Ascending aorta (tissue), 2 donors: ENCODE data around the gene SLBP. TPM values are rescaled to one million over a fixed set of nuclear protein-coding genes. Genes with fewer than 3 reads are reported as not detected.
"Not testable (repeated sequence)": the region's sequence is repeated elsewhere in the genome, so short reads cannot be mapped to it uniquely, and the experiment has no call there.

Experiments
- DNase-seq, 2 donors: peaks; one replicate each; pipeline ENCODE4 v3.0.0-alpha.2; 2019; ENCODE audit warnings: low spot score in 2 of 2
- H3K27ac ChIP-seq, 2 donors: fragments of 200-600 bp; sonication (generic); one replicate each; pipeline ENCODE4 v1.5.1; 2016 to 2017; ENCODE audit warnings: mild to moderate bottlenecking in 1 of 2
- H3K27me3 ChIP-seq: fragments of 200-600 bp; sonication (generic); one replicate; pipeline ENCODE4 v1.5.1; 2017
- H3K36me3 ChIP-seq, 2 donors: fragments of 200-600 bp; sonication (generic); one replicate each; pipeline ENCODE4 v1.5.1; 2016
- H3K4me1 ChIP-seq, 2 donors: fragments of 200-600 bp; sonication (generic); one replicate each; pipeline ENCODE4 v1.5.1; 2016 to 2017; ENCODE audit warnings: mild to moderate bottlenecking in 1 of 2
- H3K4me3 ChIP-seq, 2 donors: fragments of 200-600 bp; sonication (generic); one replicate each; pipeline ENCODE4 v1.5.1; 2016 to 2017; ENCODE audit warnings: mild to moderate bottlenecking in 1 of 2
- H3K9me3 ChIP-seq, 2 donors: fragments of 200-600 bp; sonication (generic); one replicate each; pipeline ENCODE4 v1.5.1; 2016
- CTCF ChIP-seq, 3 experiments: fragments of 200-600 bp in 2 of 3; fragments of 450-650 bp in 1 of 3; sonication (generic) in 2 of 3; IDR thresholded peaks; one replicate each; pipeline ENCODE4 v1.5.1; 2016 to 2019; ENCODE audit warnings: antibody characterized with exemption in 3 of 3, mild to moderate bottlenecking in 1 of 3, moderate library complexity in 1 of 3
- intact Hi-C: fragments of 100-400 bp; cut with DNase I; formaldehyde crosslinking; loops from one replicate; pipeline ENCODE4 v1.15.1; 2023
- total RNA-seq: library from RNA; depleted of rRNA; stranded (reverse); fragments of >200 nt; gene quantifications from one replicate; pipeline ENCODE4 v1.1.0, GENCODE V29; 2016

SLBP gene
- total RNA-seq, 1 donor from 2014 or later: 218 TPM

GRCh38 chr4:1674682-1675081, 37.4 kb downstream of the SLBP start:
- no peak overlapping the region for H3K27ac ChIP-seq
- intact Hi-C loops: no loop called here
- no peak for TF ChIP-seq CTCF (IDR thresholded peaks at IDR 0.05)
- DNase-seq: no peak
- H3K27me3 ChIP-seq: no peaks in the 10 kb centered on the region
- no peaks in the 10 kb centered on the region for H3K9me3 ChIP-seq
- H3K4me1 ChIP-seq: no peaks in the 10 kb centered on the region
- H3K36me3 ChIP-seq: no peaks in the 10 kb centered on the region
- no peak overlapping the region for H3K4me3 ChIP-seq

GRCh38 chr4:1673671-1674070, 38.4 kb downstream of the SLBP start:
- intact Hi-C loops: no loop called here

GRCh38 chr4:1671011-1671410, 41.1 kb downstream of the SLBP start:
- H3K36me3 ChIP-seq, intact Hi-C loops, H3K27me3 ChIP-seq, H3K4me1 ChIP-seq, H3K4me3 ChIP-seq, H3K9me3 ChIP-seq, DNase-seq, H3K27ac ChIP-seq: not testable (repeated sequence)

More at GRCh38 chr4:1673671-1674070, 38.4 kb downstream of the SLBP start:
- Histone ChIP-seq H3K27me3 (no peaks in the 10 kb centered on the region), H3K27ac (no peak overlapping the region), H3K36me3 (no peaks in the 10 kb centered on the region), H3K4me1 (no peaks in the 10 kb centered on the region), H3K9me3 (no peaks in the 10 kb centered on the region), H3K4me3 (no peak overlapping the region)
- DNase-seq: no peak
- no peak for TF ChIP-seq CTCF (IDR thresholded peaks at IDR 0.05)

- H3K36me3 ChIP-seq: no peaks in the 10 kb centered on the region
- no peaks in the 10 kb centered on the region for H3K4me1 ChIP-seq
- no peak for DNase-seq
- H3K27me3 ChIP-seq: no peaks in the 10 kb centered on the region
- no peak for TF ChIP-seq CTCF (IDR thresholded peaks at IDR 0.05)
- no peak overlapping the region for H3K27ac ChIP-seq
- no peak overlapping the region for H3K4me3 ChIP-seq
- intact Hi-C loops: no loop called here
- H3K9me3 ChIP-seq: no peaks in the 10 kb centered on the region
Measured at GRCh38 chr4:1670279-1670678, 41.8 kb downstream of the SLBP start.

- no peak overlapping the region for H3K4me3 ChIP-seq
- no peaks in the 10 kb centered on the region for H3K4me1 ChIP-seq
- H3K27ac ChIP-seq: no peak overlapping the region
- intact Hi-C loops: no loop called here
- H3K9me3 ChIP-seq: no peaks in the 10 kb centered on the region
- DNase-seq: no peak
- TF ChIP-seq CTCF (IDR thresholded peaks at IDR 0.05): no peak
- no peaks in the 10 kb centered on the region for H3K36me3 ChIP-seq
- H3K27me3 ChIP-seq: no peaks in the 10 kb centered on the region
Measured at GRCh38 chr4:1669850-1670249, 42.3 kb downstream of the SLBP start.

- no peak overlapping the region for H3K4me3 ChIP-seq
- no peaks in the 10 kb centered on the region for H3K4me1 ChIP-seq
- no peaks in the 10 kb centered on the region for H3K36me3 ChIP-seq
- intact Hi-C loops: no loop called here
- H3K27ac ChIP-seq: no peak overlapping the region
- H3K27me3 ChIP-seq: no peaks in the 10 kb centered on the region
- DNase-seq: no peak
- no peak for TF ChIP-seq CTCF (IDR thresholded peaks at IDR 0.05)
- H3K9me3 ChIP-seq: no peaks in the 10 kb centered on the region
Measured at GRCh38 chr4:1669270-1669669, 42.8 kb downstream of the SLBP start.
